ENCODE measurements around the gene BPIFB6. TPM values are rescaled to one million over a fixed set of nuclear protein-coding genes. Genes with fewer than 3 reads are reported as not detected.

BPIFB6 gene
- total RNA-seq, 1 experiment from 2014 or later: not detected

DNA sequence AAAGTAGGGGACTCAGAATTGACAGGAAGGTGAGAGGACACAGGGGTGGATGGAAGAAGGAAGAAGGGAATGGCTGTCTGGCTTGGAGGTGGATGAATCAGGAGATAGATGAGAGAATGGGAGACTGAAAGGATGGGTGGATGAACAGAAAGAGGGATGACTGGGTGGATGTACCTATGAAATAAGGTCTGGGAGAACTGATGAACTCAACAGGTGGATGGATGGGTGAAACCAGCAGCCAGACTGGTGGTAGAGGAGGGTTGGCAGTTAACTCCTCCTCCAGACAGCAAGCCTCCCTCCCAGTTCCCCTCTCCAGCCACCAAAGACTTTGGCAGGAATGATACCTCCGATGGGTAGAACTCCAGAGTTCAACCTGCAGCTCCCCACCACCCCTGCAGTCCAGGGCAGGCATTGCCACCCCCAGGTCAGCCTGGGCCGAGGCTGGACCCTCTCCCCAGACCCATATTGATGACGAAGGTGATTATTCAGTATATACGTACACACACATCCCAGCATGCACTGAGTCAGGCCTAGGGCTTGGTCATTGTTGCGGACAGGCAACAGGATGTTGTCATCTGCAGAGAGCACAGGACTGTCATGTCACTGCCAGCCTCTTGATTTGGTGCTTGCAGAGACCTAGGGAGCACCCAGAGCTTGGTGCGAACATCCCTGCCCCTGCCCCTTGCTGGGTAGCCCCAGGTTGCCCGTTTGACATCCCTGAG, 29.2 kb upstream of the BPIFB6 start:
- H3K27ac ChIP-seq (ENCODE audit: low read length): no peak overlapping the region
- in situ Hi-C loops (cut with HindIII; ENCODE audit: low pct_unique_long_range_greater_than_20kb, low sequenced_read_pairs) (no loop called here), intact Hi-C loops (cut with micrococcal nuclease; ENCODE audit: unreplicated experiment) (no loop called here)
- no peak for DNase-seq (ENCODE audit: low read depth, low spot score)
- no peaks in the 10 kb centered on the region for H3K4me1 ChIP-seq (ENCODE audit: control insufficient read depth, insufficient read depth, low read length)
- POLR2A ChIA-PET: no interaction called here
- no peaks in the 10 kb centered on the region; the same call in 1 of the 2 replicates for H3K27me3 ChIP-seq (ENCODE audit: control insufficient read depth, insufficient read depth, low read length)
- no TSS peak for BruUV-seq (replicated peaks)
- CTCF ChIA-PET: no interaction called here
- ATAC-seq: no peak
- H3K4me3 ChIP-seq (ENCODE audit: low read depth in 2 of 2, low read length in 2 of 2): no peak overlapping the region
- TF ChIP-seq SIN3A (IDR thresholded peaks at IDR 0.05; ENCODE audit: borderline replicate concordance, insufficient read depth, low read depth, low read length) (no peak), TCF7L2 (IDR thresholded peaks at IDR 0.05; ENCODE audit: low read depth, low read length) (no peak), POLR2AphosphoS5 (IDR thresholded peaks at IDR 0.05; ENCODE audit: low read depth, low read length) (no peak)
- TF ChIP-seq, protein P1, sequence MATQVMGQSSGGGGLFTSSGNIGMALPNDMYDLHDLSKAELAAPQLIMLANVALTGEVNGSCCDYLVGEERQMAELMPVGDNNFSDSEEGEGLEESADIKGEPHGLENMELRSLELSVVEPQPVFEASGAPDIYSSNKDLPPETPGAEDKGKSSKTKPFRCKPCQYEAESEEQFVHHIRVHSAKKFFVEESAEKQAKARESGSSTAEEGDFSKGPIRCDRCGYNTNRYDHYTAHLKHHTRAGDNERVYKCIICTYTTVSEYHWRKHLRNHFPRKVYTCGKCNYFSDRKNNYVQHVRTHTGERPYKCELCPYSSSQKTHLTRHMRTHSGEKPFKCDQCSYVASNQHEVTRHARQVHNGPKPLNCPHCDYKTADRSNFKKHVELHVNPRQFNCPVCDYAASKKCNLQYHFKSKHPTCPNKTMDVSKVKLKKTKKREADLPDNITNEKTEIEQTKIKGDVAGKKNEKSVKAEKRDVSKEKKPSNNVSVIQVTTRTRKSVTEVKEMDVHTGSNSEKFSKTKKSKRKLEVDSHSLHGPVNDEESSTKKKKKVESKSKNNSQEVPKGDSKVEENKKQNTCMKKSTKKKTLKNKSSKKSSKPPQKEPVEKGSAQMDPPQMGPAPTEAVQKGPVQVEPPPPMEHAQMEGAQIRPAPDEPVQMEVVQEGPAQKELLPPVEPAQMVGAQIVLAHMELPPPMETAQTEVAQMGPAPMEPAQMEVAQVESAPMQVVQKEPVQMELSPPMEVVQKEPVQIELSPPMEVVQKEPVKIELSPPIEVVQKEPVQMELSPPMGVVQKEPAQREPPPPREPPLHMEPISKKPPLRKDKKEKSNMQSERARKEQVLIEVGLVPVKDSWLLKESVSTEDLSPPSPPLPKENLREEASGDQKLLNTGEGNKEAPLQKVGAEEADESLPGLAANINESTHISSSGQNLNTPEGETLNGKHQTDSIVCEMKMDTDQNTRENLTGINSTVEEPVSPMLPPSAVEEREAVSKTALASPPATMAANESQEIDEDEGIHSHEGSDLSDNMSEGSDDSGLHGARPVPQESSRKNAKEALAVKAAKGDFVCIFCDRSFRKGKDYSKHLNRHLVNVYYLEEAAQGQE (IDR thresholded peaks at IDR 0.05; ENCODE audit: insufficient read depth in 1 of 2, low read depth in 2 of 2, low read length in 1 of 2): no peak
- no peaks in the 10 kb centered on the region for H3K9me3 ChIP-seq (ENCODE audit: control insufficient read depth, insufficient read depth, low read depth, low read length)
- no peaks in the 10 kb centered on the region for H3K36me3 ChIP-seq (ENCODE audit: control insufficient read depth, insufficient read depth, low read length)

DNA sequence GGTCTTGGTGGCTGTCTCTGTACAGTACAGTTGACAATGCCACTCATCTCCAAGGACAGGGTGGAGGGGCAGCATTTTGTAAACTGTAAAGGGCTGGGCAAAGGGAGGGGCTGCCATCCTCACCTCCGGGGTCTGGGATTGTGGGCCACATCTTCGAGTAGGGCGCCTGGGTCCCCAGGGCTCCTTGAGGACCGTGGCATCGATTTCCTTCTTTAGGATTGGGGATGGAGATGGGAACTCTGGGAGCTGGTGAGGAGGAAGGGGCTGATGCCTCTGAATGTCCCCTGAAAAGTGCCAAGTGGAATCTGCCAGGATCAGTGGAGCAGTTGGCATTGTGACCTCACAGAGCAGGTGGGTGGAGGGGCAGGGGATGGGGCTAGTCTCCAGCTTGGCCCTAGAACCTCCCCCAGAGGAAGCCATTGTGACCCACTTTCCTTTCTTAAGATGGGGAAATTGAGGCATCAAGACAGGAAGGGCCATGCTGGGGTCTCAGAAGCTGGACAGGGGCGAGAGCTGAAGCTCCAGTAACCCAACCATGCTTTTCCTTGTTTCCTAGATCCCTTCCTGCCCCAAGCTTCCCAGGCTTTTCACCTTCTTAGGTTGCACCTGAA, 27.2 kb upstream of the BPIFB6 start, which contains the start of gene SUN5:
Gene SUN5, minus strand, starts transcription at position 293 of the 611 bp plus-strand sequence. Its CDS starts 93 bp downstream, at position 200.
- ATAC-seq (no peak), DNase-seq (ENCODE audit: low read depth, low spot score) (no peak)
- Histone ChIP-seq H3K36me3 (ENCODE audit: control insufficient read depth, insufficient read depth, low read length) (no peaks in the 10 kb centered on the region), H3K9me3 (ENCODE audit: control insufficient read depth, insufficient read depth, low read depth, low read length) (no peaks in the 10 kb centered on the region), H3K27me3 (ENCODE audit: control insufficient read depth, insufficient read depth, low read length) (no peaks in the 10 kb centered on the region; the same call in 1 of the 2 replicates), H3K27ac (ENCODE audit: low read length) (no peak within 1 kb of the TSS), H3K4me1 (ENCODE audit: control insufficient read depth, insufficient read depth, low read length) (peaks cover under 1% of the 10 kb centered on the region; the same call in 1 of the 2 replicates), H3K4me3 (ENCODE audit: low read depth in 2 of 2, low read length in 2 of 2) (no peak within 1 kb of the TSS)
- no TSS peak for BruUV-seq (replicated peaks)
- intact Hi-C loops (cut with micrococcal nuclease; ENCODE audit: unreplicated experiment): no loop called here
- ChIA-PET CTCF (interaction anchor here (0.6 to 0.9 kb wide), 2 partner anchors 12 to 84 kb away, joined by 4 to 6 read pairs; no protein-coding TSS in a partner anchor), POLR2A (no interaction called here)
- TF ChIP-seq SIN3A (IDR thresholded peaks at IDR 0.05; ENCODE audit: borderline replicate concordance, insufficient read depth, low read depth, low read length) (no peak), TCF7L2 (IDR thresholded peaks at IDR 0.05; ENCODE audit: low read depth, low read length) (no peak), POLR2AphosphoS5 (IDR thresholded peaks at IDR 0.05; ENCODE audit: low read depth, low read length) (no peak)
- TF ChIP-seq, protein P2, sequence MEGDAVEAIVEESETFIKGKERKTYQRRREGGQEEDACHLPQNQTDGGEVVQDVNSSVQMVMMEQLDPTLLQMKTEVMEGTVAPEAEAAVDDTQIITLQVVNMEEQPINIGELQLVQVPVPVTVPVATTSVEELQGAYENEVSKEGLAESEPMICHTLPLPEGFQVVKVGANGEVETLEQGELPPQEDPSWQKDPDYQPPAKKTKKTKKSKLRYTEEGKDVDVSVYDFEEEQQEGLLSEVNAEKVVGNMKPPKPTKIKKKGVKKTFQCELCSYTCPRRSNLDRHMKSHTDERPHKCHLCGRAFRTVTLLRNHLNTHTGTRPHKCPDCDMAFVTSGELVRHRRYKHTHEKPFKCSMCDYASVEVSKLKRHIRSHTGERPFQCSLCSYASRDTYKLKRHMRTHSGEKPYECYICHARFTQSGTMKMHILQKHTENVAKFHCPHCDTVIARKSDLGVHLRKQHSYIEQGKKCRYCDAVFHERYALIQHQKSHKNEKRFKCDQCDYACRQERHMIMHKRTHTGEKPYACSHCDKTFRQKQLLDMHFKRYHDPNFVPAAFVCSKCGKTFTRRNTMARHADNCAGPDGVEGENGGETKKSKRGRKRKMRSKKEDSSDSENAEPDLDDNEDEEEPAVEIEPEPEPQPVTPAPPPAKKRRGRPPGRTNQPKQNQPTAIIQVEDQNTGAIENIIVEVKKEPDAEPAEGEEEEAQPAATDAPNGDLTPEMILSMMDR (IDR thresholded peaks at IDR 0.05): no peak
- TF ChIP-seq, protein P1 (IDR thresholded peaks at IDR 0.05; ENCODE audit: insufficient read depth in 1 of 2, low read depth in 2 of 2, low read length in 1 of 2): no peak
- in situ Hi-C loops (cut with HindIII; ENCODE audit: low pct_unique_long_range_greater_than_20kb, low sequenced_read_pairs): no loop called here

Data from Panc1 (cell line).